T1000 (cell line): ENCODE measurements around the gene TEX26.
"Not testable (repeated sequence)": the region's sequence is repeated elsewhere in the genome, so short reads cannot be mapped to it uniquely, and the experiment has no call there.

Experiments used
- DNase-seq: peaks from one replicate; lab custom pipeline; 2025; ENCODE audit warnings: mixed read lengths; lab: John Stamatoyannopoulos, UW

The TEX26 gene

DNA sequence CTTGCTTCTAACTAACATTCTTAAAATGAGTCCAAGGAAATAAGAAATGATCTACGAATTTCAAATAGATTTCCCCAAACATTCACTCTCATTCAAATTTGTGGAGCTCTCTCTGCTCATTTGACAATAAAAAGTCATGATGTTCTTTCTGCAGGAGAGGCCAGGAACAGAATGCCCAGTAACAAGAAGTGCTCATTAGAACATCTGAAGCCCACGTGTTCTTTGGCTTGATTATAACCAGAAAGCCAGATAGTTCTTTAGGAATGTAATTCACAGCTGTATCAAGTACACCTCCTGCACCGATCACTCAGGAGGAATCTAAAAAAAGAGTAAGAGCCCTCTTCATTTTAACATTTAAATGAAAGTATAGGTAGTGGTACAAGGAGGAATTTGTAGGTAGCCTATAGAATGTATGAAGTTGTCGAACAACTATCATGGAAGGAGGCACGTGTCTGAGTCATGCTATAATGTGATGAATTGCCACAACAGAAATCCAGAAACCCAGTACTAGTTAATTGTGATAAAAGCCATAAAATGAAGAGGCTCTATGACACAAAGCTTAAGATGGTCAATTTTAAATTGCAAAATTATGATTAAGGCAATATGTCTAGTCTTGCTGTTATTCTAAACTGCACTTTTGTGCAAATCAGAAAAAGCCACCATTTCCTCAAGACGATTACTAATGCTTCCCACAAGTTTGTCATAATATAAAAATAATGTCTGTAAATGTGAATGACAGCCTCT, 13.6 kb upstream of the TEX26 start:
- no peak for DNase-seq

DNA sequence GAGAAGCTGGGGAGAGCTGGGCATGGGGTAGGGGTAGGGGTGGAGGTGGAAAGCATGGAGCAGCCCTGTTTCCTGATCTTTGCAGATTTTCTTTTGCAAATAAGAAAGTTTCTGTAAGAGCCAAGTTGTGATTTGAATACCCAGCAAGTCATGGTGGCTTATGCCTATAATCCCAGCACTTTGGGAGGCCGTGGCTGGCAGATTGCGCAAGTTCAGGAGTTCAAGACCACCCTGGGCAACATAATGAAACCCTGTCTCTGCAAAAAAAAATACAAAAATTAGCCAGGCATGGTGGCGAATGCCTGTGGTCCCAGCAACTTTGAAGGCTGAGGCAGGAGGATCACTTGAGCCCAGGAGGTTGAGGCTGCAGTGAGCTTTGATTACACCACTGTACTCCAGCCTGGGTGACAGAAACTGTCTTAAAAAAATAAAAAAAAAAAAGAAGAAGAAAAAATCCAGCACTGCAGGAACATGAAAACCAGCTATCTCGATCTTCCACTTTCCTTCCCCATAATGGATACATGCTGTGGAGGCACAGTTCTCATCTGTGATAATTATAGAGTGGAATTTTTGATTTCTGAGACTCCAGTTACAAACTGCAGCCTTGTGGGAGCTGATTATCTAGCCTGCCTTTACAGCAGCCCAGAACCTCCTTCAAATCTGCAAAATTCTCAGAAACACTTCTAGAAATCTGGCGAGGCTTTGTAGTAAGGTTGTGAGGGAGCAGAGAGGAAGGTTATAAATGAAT, 12.1 kb upstream of the TEX26 start:
- DNase-seq = no peak

DNA sequence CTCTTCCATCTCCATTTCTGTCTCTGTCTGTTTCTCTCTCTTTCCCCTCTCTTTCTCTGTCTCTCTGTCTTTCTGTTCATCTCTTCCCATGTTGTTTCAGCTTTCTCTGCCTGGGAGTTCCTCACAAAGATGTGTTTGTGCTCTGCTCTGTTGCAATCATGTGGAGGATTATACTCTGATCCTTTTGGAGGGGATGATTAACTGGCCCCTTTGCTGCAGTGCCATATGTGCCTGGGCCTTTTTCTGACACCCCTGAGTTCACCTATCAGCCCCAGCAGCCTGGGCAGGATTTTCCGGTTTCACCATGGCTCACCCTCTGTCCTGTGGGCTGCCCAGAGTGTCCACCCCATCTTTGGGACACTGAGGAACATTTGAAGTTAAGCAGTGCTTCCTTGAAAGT, 9.0 kb upstream of the TEX26 start:
- no peak for DNase-seq

- no peak for DNase-seq
These were observed 7.7 kb upstream of the TEX26 start for GRCh38 chr13:30924721-30925120.

DNA sequence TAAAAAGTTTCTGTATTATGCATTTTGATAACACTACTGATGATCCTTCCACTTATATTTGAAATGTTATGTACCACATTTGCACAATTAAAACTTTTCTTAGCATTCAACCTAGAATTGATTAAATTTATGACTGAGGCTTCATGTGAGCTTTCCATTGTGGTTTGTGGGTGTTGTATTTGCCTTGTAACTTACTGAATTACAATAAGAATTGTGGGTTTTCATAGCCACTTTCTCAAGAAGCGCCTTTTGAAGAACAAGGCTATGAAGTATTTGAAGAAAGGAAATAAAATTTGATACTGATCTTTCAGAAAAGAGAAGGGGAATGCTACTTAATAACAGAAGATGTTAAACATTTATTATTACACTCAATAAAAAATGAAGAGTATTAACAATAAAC, 7.0 kb upstream of the TEX26 start:
- DNase-seq = no peak

- no peak for DNase-seq
These were observed 5.7 kb upstream of the TEX26 start for GRCh38 chr13:30926781-30927180.

DNA sequence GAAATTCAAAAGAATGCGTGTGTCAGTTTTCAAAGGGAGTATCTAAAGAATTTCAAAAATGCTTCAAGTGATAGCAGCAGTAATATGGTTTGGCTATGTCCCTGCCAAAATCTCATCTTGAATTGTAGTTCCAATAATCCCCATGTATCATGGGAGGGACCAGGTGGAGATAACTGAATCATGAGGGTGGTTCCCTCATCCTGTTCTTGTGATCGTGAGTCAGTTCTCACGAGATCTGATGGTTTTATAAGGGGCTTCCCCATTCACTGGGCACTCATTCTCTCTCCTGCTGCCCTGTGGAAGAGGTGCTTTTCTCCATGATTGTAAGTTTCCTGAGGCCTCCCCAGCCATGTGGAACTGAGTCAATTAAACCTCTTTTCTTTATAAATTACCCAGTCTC, 5.3 kb upstream of the TEX26 start:
- not testable (repeated sequence) for DNase-seq

- no peak for DNase-seq
These were observed 4.9 kb upstream of the TEX26 start for GRCh38 chr13:30927595-30927994.

- no peak for DNase-seq
These were observed 3.5 kb upstream of the TEX26 start for GRCh38 chr13:30928978-30929377.

DNA sequence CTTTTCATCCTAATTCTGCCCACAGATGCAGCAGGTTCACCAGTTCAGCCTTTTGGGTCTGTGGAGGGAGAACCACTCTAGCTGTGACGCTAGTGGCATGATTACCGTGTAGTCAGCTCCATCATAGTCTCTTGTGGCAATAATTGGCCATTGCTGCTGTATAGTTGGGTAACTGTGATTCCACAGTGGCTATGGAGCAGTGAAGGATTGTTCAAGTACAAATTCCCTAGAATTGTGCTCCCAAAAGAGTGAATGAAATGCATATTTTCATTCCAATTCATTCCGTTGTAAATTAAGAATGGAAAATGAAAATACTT, 856 bp downstream of the TEX26 start:
- no peak for DNase-seq

DNA sequence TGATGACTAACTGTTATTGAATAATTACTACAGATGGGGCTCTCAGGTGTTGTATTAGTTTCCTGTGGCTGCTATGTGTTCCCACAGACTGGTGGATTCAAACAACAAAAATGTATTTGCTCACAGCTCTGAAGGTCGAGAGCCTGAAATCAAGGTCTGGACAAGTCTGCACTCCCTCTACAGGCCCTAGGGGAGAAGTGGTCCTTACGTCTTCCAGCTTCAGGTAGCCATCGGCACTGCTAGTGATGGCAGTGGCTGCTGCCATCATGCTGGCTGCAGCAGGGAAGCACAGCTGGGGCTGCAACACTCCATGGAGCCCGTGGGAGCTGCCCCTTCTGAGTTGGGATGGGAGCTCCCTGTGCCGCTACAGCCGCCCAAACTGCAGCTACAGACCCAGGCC, 1.9 kb downstream of the TEX26 start:
- no peak for DNase-seq

DNA sequence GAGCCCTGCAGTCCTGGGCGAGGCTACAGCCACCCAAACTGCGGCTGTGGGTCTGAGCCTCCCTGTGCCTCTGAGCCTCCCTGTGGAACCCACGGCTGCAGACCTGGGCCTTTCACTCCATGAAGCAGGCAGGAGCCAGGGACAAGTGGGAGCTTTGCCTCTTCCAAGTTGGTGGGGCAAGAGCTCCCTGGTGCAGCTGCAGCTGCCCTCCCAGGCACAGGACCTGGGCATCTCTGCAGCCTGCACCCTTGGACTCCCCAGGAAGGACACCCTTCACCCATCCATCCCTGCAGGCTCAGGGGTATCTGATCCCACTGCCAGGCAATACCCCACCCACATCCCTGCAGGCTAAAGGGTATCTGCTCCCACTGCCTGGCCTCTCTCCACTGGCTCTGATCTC, 2.3 kb downstream of the TEX26 start:
- DNase-seq = no peak

DNA sequence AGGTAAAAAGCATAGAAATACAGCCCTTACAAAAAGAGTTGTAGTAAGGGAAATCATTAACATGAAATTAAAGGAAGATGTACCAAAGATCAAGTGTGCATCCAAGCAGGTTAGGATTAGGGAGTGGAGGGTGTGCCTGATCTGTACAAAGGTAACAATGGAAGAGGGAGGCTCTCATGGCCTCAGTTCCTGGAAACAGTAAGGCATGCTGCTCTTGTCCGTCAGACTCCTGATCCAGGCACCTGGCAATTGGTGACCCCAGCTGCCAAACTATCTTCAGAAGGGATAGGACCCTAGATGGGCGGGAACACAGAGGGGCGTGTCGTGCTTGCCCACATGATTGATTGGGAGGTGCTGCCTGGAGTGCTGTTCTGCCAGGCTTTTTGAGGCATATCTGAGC, 4.5 kb downstream of the TEX26 start:
- DNase-seq = no peak

GRCh38 chr13:30943881-30944280, 11.4 kb downstream of the TEX26 start:
- DNase-seq = no peak

GRCh38 chr13:30957258-30957943, 24.9 kb downstream of the TEX26 start:
- DNase-seq = no peak

- no peak for DNase-seq
These were observed 27.2 kb downstream of the TEX26 start for GRCh38 chr13:30959678-30960077.

GRCh38 chr13:30963791-30964190, 31.3 kb downstream of the TEX26 start:
- DNase-seq = no peak

- no peak for DNase-seq
These were observed 32.9 kb downstream of the TEX26 start for GRCh38 chr13:30965380-30965779.

GRCh38 chr13:30966101-30966500, 33.6 kb downstream of the TEX26 start:
- DNase-seq = no peak

DNA sequence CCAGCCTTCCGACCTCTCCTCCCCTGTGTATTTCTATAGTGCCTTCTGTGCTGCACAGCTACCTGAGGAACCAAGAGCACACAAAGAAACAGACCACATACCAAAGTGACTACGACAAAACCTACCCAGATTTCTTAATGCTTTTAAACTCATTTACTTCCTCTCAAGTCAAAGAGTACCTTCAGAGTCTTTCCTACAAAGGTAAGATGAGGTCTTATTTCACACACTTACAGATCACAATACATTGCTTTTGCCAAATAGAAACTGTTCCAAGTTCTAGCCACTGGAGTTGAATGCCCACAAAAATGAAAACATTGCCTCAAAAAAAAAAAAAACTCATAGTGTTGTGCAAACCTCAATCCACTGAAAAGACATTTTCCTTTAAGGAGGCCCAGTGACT, 36.4 kb downstream of the TEX26 start:
- DNase-seq = no peak

- DNase-seq = no peak
These were observed 39.1 kb downstream of the TEX26 start for GRCh38 chr13:30971575-30971974.

GRCh38 chr13:30972888-30973377, 40.5 kb downstream of the TEX26 start:
- no peak for DNase-seq

DNA sequence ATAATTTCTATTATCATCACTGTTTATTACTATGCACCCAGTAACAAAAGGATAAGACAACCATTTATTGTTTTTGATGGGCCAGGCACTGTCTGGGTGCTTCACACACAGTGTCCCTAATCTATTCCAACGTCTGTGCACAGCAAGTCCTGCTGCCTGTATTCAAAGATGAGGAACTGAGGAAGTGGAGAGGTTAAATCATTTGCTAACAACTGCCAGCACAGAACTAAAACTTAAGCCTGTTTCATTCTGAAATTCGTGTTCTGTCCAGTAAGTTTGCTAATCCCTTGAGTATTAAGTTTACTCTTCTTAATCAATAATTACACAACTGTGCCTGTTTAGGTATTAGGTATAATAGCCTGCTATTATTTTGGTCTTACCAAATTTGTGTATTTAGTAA, 41.9 kb downstream of the TEX26 start:
- DNase-seq = no peak
